ENCODE results near the gene APOL5. TPM values are rescaled to one million over a fixed set of nuclear protein-coding genes. Genes with fewer than 3 reads are reported as not detected.

The APOL5 gene
- total RNA-seq, 4 donors from 2014 or later = 4.2 TPM; not detected in 3

DNA sequence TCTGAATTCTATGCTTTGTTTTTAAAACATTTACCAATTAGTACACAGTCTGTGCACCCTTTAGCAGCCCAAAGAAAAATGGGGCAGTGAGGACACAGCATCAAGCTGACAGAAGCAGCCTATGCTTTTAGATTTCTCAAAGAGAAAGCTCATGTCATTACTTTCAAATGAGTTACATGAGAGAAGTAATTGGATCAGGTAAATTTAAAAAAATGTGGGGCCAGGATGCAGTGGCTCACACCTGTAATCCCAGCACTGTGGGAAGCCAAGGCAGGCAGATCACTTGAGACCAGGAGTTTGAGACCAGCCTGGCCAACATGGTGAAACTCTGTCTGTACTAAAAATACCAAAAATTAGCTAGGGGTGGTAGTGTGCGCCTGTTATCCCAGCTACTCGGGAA is 57.7 kb downstream of the APOL5 start:
- 70 to 84% methylated on average over 2 of the region's 2 CpGs for WGBS, 2 donors
- peak overlapping the region in 1 of 4 donors; percentile 50 for H3K27ac ChIP-seq
- TF ChIP-seq CTCF (IDR thresholded peaks at IDR 0.05) = no peak
- no peak for TF ChIP-seq EP300 (IDR thresholded peaks at IDR 0.05)
- no peak for TF ChIP-seq POLR2A (IDR thresholded peaks at IDR 0.05)
- DNase-seq (ENCODE audit: low spot score in 2 of 2) = no peak
- peaks cover 0 to 16% (median 2%) of the 10 kb centered on the region in 4 donors for H3K4me1 ChIP-seq
- H3K36me3 ChIP-seq = no peaks in the 10 kb centered on the region
- no peaks in the 10 kb centered on the region for H3K9me3 ChIP-seq
- no peak overlapping the region for H3K4me3 ChIP-seq
- H3K27me3 ChIP-seq = no peaks in the 10 kb centered on the region

GRCh38 chr22:35777335-35777975 is 59.8 kb downstream of the APOL5 start:
- no peak for DNase-seq (ENCODE audit: low spot score in 2 of 2)
- H3K36me3 ChIP-seq = no peaks in the 10 kb centered on the region
- TF ChIP-seq CTCF (IDR thresholded peaks at IDR 0.05) (no peak), POLR2A (IDR thresholded peaks at IDR 0.05) (no peak), EP300 (IDR thresholded peaks at IDR 0.05) (no peak)
- no peaks in the 10 kb centered on the region for H3K9me3 ChIP-seq
- H3K27me3 ChIP-seq = no peaks in the 10 kb centered on the region
- no peak overlapping the region for H3K27ac ChIP-seq
- 74 to 79% methylated on average over 4 of the region's 4 CpGs for WGBS, 2 donors
- H3K4me1 ChIP-seq = peaks cover 0 to 19% (median 2%) of the 10 kb centered on the region in 4 donors
- H3K4me3 ChIP-seq = no peak overlapping the region

Other genes starting within 250 kb of the APOL5 start
- gene RASD2, start 177.0 kb upstream of the APOL5 start, total RNA-seq = 1 to 10 TPM in 1 of 4 donors, under 1 TPM in 3; 0.20 to 1.5 (median 0.40) TPM
- not detected for gene MB, start 100.5 kb upstream of the APOL5 start, total RNA-seq
- 10 to 100 TPM in 3 of 4 donors, 1 to 10 TPM in 1; 9.2 to 24.9 (median 19.6) TPM for gene APOL6, start 69.4 kb upstream of the APOL5 start, total RNA-seq